ENCODE results near the gene SPO11.

- TF ChIP-seq CTCF (conservative IDR thresholded peaks at IDR 0.05; ENCODE audit: low read depth in 2 of 2): no peak
- TF ChIP-seq EZH2 (IDR thresholded peaks at IDR 0.05; ENCODE audit: low read depth, unreplicated experiment): no peak
- TF ChIP-seq EZH2phosphoT487 (IDR thresholded peaks at IDR 0.05; ENCODE audit: unreplicated experiment): no peak
- TF ChIP-seq REST (IDR thresholded peaks at IDR 0.05; ENCODE audit: unreplicated experiment): no peak
- TF ChIP-seq POLR2AphosphoS5 (IDR thresholded peaks at IDR 0.05; ENCODE audit: low read depth): no peak
- no peak for TF ChIP-seq NANOG (IDR thresholded peaks at IDR 0.05; ENCODE audit: borderline replicate concordance)
- TF ChIP-seq CREB1 (CRISPR knock-in tag; IDR thresholded peaks at IDR 0.05; ENCODE audit: low read depth): no peak
- no peak for TF ChIP-seq JUNB (IDR thresholded peaks at IDR 0.05; ENCODE audit: unreplicated experiment)
- no peak for TF ChIP-seq ZNF114 (CRISPR knock-in tag; IDR thresholded peaks at IDR 0.05)
Measured at GRCh38 chr20:57361517-57361916, 31.9 kb downstream of the SPO11 start.

All from GM23338 (cell line).